Measurements from ENCODE around the gene CDK3.

GRCh38 chr17:76018801-76019200 is 18.1 kb downstream of the CDK3 start:
- TF ChIP-seq CTCF (IDR thresholded peaks at IDR 0.05; ENCODE audit: extremely low read depth in 1 of 2, insufficient read depth in 1 of 2, low read depth in 1 of 2, low read length in 2 of 2) = no peak
- TF ChIP-seq POLR2A (IDR thresholded peaks at IDR 0.05; ENCODE audit: low read depth, low read length) = no peak
- TF ChIP-seq JUN (IDR thresholded peaks at IDR 0.05; ENCODE audit: borderline replicate concordance, insufficient read depth, insufficient read length, low read depth) = no peak
- no peak for TF ChIP-seq POLR2AphosphoS5 (IDR thresholded peaks at IDR 0.05; ENCODE audit: insufficient read depth, low read depth, low read length)
- no peak for TF ChIP-seq EZH2 (IDR thresholded peaks at IDR 0.05; ENCODE audit: borderline replicate concordance, low read depth, low read length, severe bottlenecking)
- no peak for TF ChIP-seq MAX (IDR thresholded peaks at IDR 0.05; ENCODE audit: insufficient read depth, insufficient read length)
- TF ChIP-seq FOS (IDR thresholded peaks at IDR 0.05; ENCODE audit: borderline replicate concordance, insufficient read depth, low read length) = no peak
- no peak for TF ChIP-seq MYC (IDR thresholded peaks at IDR 0.05; ENCODE audit: low read depth, low read length)
- TF ChIP-seq GATA2 (IDR thresholded peaks at IDR 0.05; ENCODE audit: insufficient read depth, insufficient read length, low read depth, low read length) = no peak
